Upper lobe of right lung (tissue), 1 donor: ENCODE results near the gene OR1S1. TPM values are rescaled to one million over a fixed set of nuclear protein-coding genes. Genes with fewer than 3 reads are reported as not detected.

Source experiments
- ATAC-seq: fragments of 200-7000 bp; cut with Tn5 transposase; one replicate; pipeline ENCODE4 v1.9.1; 2020; ENCODE audit warnings: mild to moderate bottlenecking, moderate library complexity
- DNase-seq: peaks from one replicate; pipeline ENCODE4 v3.0.0-alpha.2; 2020
- H3K27ac ChIP-seq: fragments of 200-600 bp; one replicate; pipeline ENCODE4 v1.8.0; 2022
- H3K27me3 ChIP-seq: fragments of 200-600 bp; one replicate; pipeline ENCODE4 v1.8.0; 2022; ENCODE audit warnings: mild to moderate bottlenecking
- H3K36me3 ChIP-seq: fragments of 200-600 bp; one replicate; pipeline ENCODE4 v1.8.0; 2022
- H3K4me1 ChIP-seq: fragments of 200-600 bp; one replicate; pipeline ENCODE4 v1.8.0; 2022
- H3K4me3 ChIP-seq: fragments of 200-600 bp; one replicate; pipeline ENCODE4 v1.8.0; 2022; ENCODE audit warnings: mild to moderate bottlenecking
- H3K9me3 ChIP-seq: fragments of 200-600 bp; one replicate; pipeline ENCODE4 v1.8.0; 2022
- CTCF ChIP-seq: fragments of 200-600 bp; IDR thresholded peaks from one replicate; pipeline ENCODE4 v1.8.0; 2022; ENCODE audit warnings: antibody characterized with exemption
- intact Hi-C: fragments of 100-400 bp; cut with DNase I; formaldehyde crosslinking; loops from one replicate; pipeline ENCODE4 v1.11.0; 2022
- total RNA-seq: library from RNA; stranded (reverse); fragmentation: NEBNext Ultra II Directional; extraction: Animal tissue kit (Norgen Biotek cat#: 25700); gene quantifications from one replicate; pipeline ENCODE4 v1.2.1, GENCODE V29; 2021
- donor health status: DM: no; HTN: yes; CAD: no; lungs with severe emphysema.

Gene OR1S1
- total RNA-seq, 1 donor from 2014 or later = not detected

GRCh38 chr11:58254936-58255335 lies 42.4 kb downstream of the OR1S1 start:
- Histone ChIP-seq H3K36me3 (no peaks in the 10 kb centered on the region), H3K27me3 (no peaks in the 10 kb centered on the region), H3K9me3 (no peaks in the 10 kb centered on the region), H3K4me3 (no peak overlapping the region), H3K4me1 (no peaks in the 10 kb centered on the region), H3K27ac (no peak overlapping the region)
- DNase-seq (no peak), ATAC-seq (no peak)
- TF ChIP-seq CTCF = no peak
- intact Hi-C loops = no loop called here

GRCh38 chr11:58259983-58260382 lies 47.5 kb downstream of the OR1S1 start:
- H3K4me3 ChIP-seq = no peak overlapping the region
- ATAC-seq (no peak), DNase-seq (no peak)
- H3K36me3 ChIP-seq = no peaks in the 10 kb centered on the region
- intact Hi-C loops = no loop called here
- no peaks in the 10 kb centered on the region for H3K4me1 ChIP-seq
- H3K27me3 ChIP-seq = no peaks in the 10 kb centered on the region
- H3K9me3 ChIP-seq = no peaks in the 10 kb centered on the region
- no peak for TF ChIP-seq CTCF
- H3K27ac ChIP-seq = no peak overlapping the region

Other genes with a start within 250 kb of the OR1S1 start
- gene OR9Q1, start 188.8 kb upstream of the OR1S1 start, total RNA-seq = not detected
- not detected for gene OR6Q1, start 181.8 kb upstream of the OR1S1 start, total RNA-seq
- gene OR9I1, start 87.2 kb upstream of the OR1S1 start, total RNA-seq = not detected
- gene OR9Q2, start 23.6 kb upstream of the OR1S1 start, total RNA-seq = not detected
- not detected for gene OR1S2, start 8.6 kb upstream of the OR1S1 start, total RNA-seq
- not detected for gene OR10Q1, start 16.2 kb downstream of the OR1S1 start, total RNA-seq
- gene OR10W1, start 55.5 kb downstream of the OR1S1 start, total RNA-seq = not detected
- not detected for gene OR5B17, start 146.3 kb downstream of the OR1S1 start, total RNA-seq
- gene OR5B3, start 194.2 kb downstream of the OR1S1 start, total RNA-seq = not detected
- gene OR5B2, start 215.4 kb downstream of the OR1S1 start, total RNA-seq = not detected
- gene OR5B12, start 229.5 kb downstream of the OR1S1 start, total RNA-seq = not detected